ENCODE data around the gene FBXO17. TPM values are rescaled to one million over a fixed set of nuclear protein-coding genes. Genes with fewer than 3 reads are reported as not detected.
"Not testable (repeated sequence)": the region's sequence is repeated elsewhere in the genome, so short reads cannot be mapped to it uniquely, and the experiment has no call there.

FBXO17 gene
- total RNA-seq, 1 donor from 2014 or later = 13.3 TPM

- no peak overlapping the region for H3K27ac ChIP-seq
- peaks cover 8% of the 10 kb centered on the region for H3K4me1 ChIP-seq
- H3K27me3 ChIP-seq = no peaks in the 10 kb centered on the region
- intact Hi-C loops (cut with DNase I) = no loop called here
- TF ChIP-seq CTCF (IDR thresholded peaks at IDR 0.05) = no peak
- H3K4me3 ChIP-seq = no peak overlapping the region
- no peak for ATAC-seq
- H3K9me3 ChIP-seq = no peaks in the 10 kb centered on the region
- DNase-seq = no peak
- H3K36me3 ChIP-seq = no peaks in the 10 kb centered on the region
Observed at GRCh38 chr19:38945562-38946228, 29.8 kb downstream of the FBXO17 start.

- ATAC-seq (no peak), DNase-seq (no peak)
- Histone ChIP-seq H3K9me3 (no peaks in the 10 kb centered on the region), H3K36me3 (no peaks in the 10 kb centered on the region), H3K27me3 (no peaks in the 10 kb centered on the region), H3K27ac (no peak overlapping the region), H3K4me1 (peaks cover 3% of the 10 kb centered on the region), H3K4me3 (no peak overlapping the region)
- TF ChIP-seq CTCF (IDR thresholded peaks at IDR 0.05) = no peak
- intact Hi-C loops (cut with DNase I) = no loop called here
Observed at GRCh38 chr19:38944981-38945506, 30.5 kb downstream of the FBXO17 start.

GRCh38 chr19:38942471-38943181 lies 32.9 kb downstream of the FBXO17 start:
- TF ChIP-seq CTCF (IDR thresholded peaks at IDR 0.05) = no peak
- ATAC-seq (no peak), DNase-seq (no peak)
- no peak overlapping the region for H3K4me3 ChIP-seq
- no peak overlapping the region for H3K27ac ChIP-seq
- H3K9me3 ChIP-seq = no peaks in the 10 kb centered on the region
- intact Hi-C loops (cut with DNase I) = no loop called here
- no peaks in the 10 kb centered on the region for H3K4me1 ChIP-seq
- H3K36me3 ChIP-seq = no peaks in the 10 kb centered on the region
- H3K27me3 ChIP-seq = no peaks in the 10 kb centered on the region

GRCh38 chr19:38941979-38942378 lies 33.6 kb downstream of the FBXO17 start:
- TF ChIP-seq CTCF (IDR thresholded peaks at IDR 0.05) = no peak
- no peaks in the 10 kb centered on the region for H3K4me1 ChIP-seq
- no peaks in the 10 kb centered on the region for H3K36me3 ChIP-seq
- intact Hi-C loops (cut with DNase I) = no loop called here
- DNase-seq (no peak), ATAC-seq (no peak)
- no peak overlapping the region for H3K4me3 ChIP-seq
- H3K9me3 ChIP-seq = no peaks in the 10 kb centered on the region
- no peaks in the 10 kb centered on the region for H3K27me3 ChIP-seq
- no peak overlapping the region for H3K27ac ChIP-seq

GRCh38 chr19:38941466-38941865 lies 34.1 kb downstream of the FBXO17 start:
- H3K27me3 ChIP-seq; H3K9me3 ChIP-seq; DNase-seq; ATAC-seq; H3K4me1 ChIP-seq; H3K4me3 ChIP-seq; H3K36me3 ChIP-seq; H3K27ac ChIP-seq; intact Hi-C loops (cut with DNase I): not testable (repeated sequence)

GRCh38 chr19:38939957-38940356 lies 35.6 kb downstream of the FBXO17 start:
- H3K27ac ChIP-seq = peak overlapping the region; percentile 18
- DNase-seq = no peak
- intact Hi-C loops (cut with DNase I) = no loop called here

More at GRCh38 chr19:38939957-38940356, 35.6 kb downstream of the FBXO17 start:
- no peak for TF ChIP-seq CTCF (IDR thresholded peaks at IDR 0.05)
- H3K27me3 ChIP-seq = no peaks in the 10 kb centered on the region
- H3K4me1 ChIP-seq = no peaks in the 10 kb centered on the region
- no peaks in the 10 kb centered on the region for H3K36me3 ChIP-seq
- no peak overlapping the region for H3K4me3 ChIP-seq
- no peaks in the 10 kb centered on the region for H3K9me3 ChIP-seq
- no peak for ATAC-seq
